Posterior cingulate gyrus (tissue), 11 donors: ENCODE data around the gene IL26.

ENCODE experiments used
- DNase-seq, 10 donors: peaks; one replicate each; pipeline versions ENCODE4 v3.0.0 to v3.0.0-alpha.2; 2020 to 2021; ENCODE audit warnings: mixed read lengths in 3 of 10
- intact Hi-C: fragments of 100-400 bp; cut with DNase I; formaldehyde crosslinking; loops from one replicate; pipeline ENCODE4 v1.15.1; 2023

Gene IL26

GRCh38 chr12:68163560-68164081 lies 62.0 kb downstream of the IL26 start:
- intact Hi-C loops = no loop called here
- DNase-seq = no peak

GRCh38 chr12:68162374-68162773 lies 63.2 kb downstream of the IL26 start:
- intact Hi-C loops = no loop called here
- DNase-seq = no peak

GRCh38 chr12:68159681-68160304 lies 65.8 kb downstream of the IL26 start, which contains the start of gene IFNG:
Gene IFNG (minus strand): TSS chr12:68159740. CDS start chr12:68159615, 125 bp downstream.
- intact Hi-C loops = loop anchor here (2.0 kb wide), 1 partner anchor 119 kb away; no protein-coding TSS in a partner anchor
- DNase-seq = no peak

- no peak for DNase-seq
- intact Hi-C loops = loop anchor here (2.0 kb wide), 1 partner anchor 118 kb away; no protein-coding TSS in a partner anchor
Measured at GRCh38 chr12:68158432-68158831, 67.2 kb downstream of the IL26 start.

GRCh38 chr12:68157380-68157779 lies 68.2 kb downstream of the IL26 start:
- no peak for DNase-seq
- intact Hi-C loops = no loop called here

- no peak for DNase-seq
- intact Hi-C loops = no loop called here
Measured at GRCh38 chr12:68156636-68157035, 69.0 kb downstream of the IL26 start.

GRCh38 chr12:68154779-68155178 lies 70.8 kb downstream of the IL26 start:
- intact Hi-C loops = no loop called here

More at GRCh38 chr12:68154779-68155178, 70.8 kb downstream of the IL26 start:
- no peak for DNase-seq
